Hypothalamus (tissue), 51 donors: ENCODE results near the gene TRAIP.
"Not testable (repeated sequence)": the region's sequence is repeated elsewhere in the genome, so short reads cannot be mapped to it uniquely, and the experiment has no call there.

Source experiments
- DNase-seq, 51 donors: peaks; one replicate each; lab custom pipeline; 2025; lab: John Stamatoyannopoulos, UW

The TRAIP gene

GRCh38 chr3:49793486-49794085, 62.8 kb downstream of the TRAIP start:
- DNase-seq, result no peak

- DNase-seq, result no peak
These were observed 63.8 kb downstream of the TRAIP start for GRCh38 chr3:49792371-49793150.

GRCh38 chr3:49791571-49791970, 64.8 kb downstream of the TRAIP start:
- no peak for DNase-seq

GRCh38 chr3:49790626-49791411, 65.5 kb downstream of the TRAIP start:
- DNase-seq, result no peak

GRCh38 chr3:49788056-49788455, 68.3 kb downstream of the TRAIP start:
- no peak for DNase-seq

- DNase-seq, result no peak
These were observed 68.8 kb downstream of the TRAIP start for GRCh38 chr3:49787536-49787935.

- no peak for DNase-seq
These were observed 69.2 kb downstream of the TRAIP start for GRCh38 chr3:49787182-49787464.

- peak; percentile 92 to 100 (median 99) for DNase-seq
These were observed 69.8 kb downstream of the TRAIP start, which contains the start of gene IP6K1 for GRCh38 chr3:49786357-49787181. IP6K1 (minus strand) TSS chr3:49786542; CDS start chr3:49748040, 38,502 bp downstream.

GRCh38 chr3:49785565-49786356, 70.6 kb downstream of the TRAIP start:
- peak in 9 of 51 donors; percentile 48 to 75 (median 65) for DNase-seq

GRCh38 chr3:49782277-49782676, 74.1 kb downstream of the TRAIP start:
- not testable (repeated sequence) for DNase-seq

GRCh38 chr3:49781415-49782199, 74.8 kb downstream of the TRAIP start:
- no peak for DNase-seq

- not testable (repeated sequence) for DNase-seq
These were observed 75.4 kb downstream of the TRAIP start for GRCh38 chr3:49780975-49781365.

GRCh38 chr3:49780080-49780974, 76.0 kb downstream of the TRAIP start:
- DNase-seq, result peak in 4 of 51 donors; percentile 10 to 24 (median 16)

GRCh38 chr3:49779358-49780079, 76.8 kb downstream of the TRAIP start:
- no peak for DNase-seq
